K562 (cell line): Measurements from ENCODE around the gene ADPGK. TPM values are rescaled to one million over a fixed set of nuclear protein-coding genes. Genes with fewer than 3 reads are reported as not detected.

Experiments
- BDP1 ChIP-seq: IDR thresholded peaks from 3 replicates; pipeline ENCODE4 v1.6.1; 2011; ENCODE audit not compliant: insufficient read length, insufficient read depth
- ELK3 ChIP-seq: fragments of 450-650 bp; formaldehyde crosslinking; IDR thresholded peaks from 2 replicates; pipeline ENCODE4 v1.4.0; 2020; ENCODE audit warnings: mild to moderate bottlenecking
- GTF2E2 ChIP-seq: fragments of 200-800 bp; sonication (Bioruptor generic); IDR thresholded peaks from 2 replicates; pipeline ENCODE4 v1.6.1; 2016; ENCODE audit warnings: missing genetic modification characterization, missing compliant biosample characterization
- ILF3 ChIP-seq: fragments of 450-650 bp; IDR thresholded peaks from 2 replicates; pipeline ENCODE4 v1.6.1; 2018; ENCODE audit warnings: antibody characterized with exemption, mild to moderate bottlenecking, moderate library complexity, borderline replicate concordance
- JUN ChIP-seq, 2 experiments: sonication (generic) in 1 of 2; formaldehyde crosslinking in 1 of 2; IDR thresholded peaks; 2 replicates each; pipeline versions ENCODE4 v1.6.1 to v1.8.0; 2012 to 2022; ENCODE audit warnings: borderline replicate concordance in 2 of 2, mild to moderate bottlenecking in 2 of 2, improper control_type of control experiment in 1 of 2, low read depth in 1 of 2, low read length in 1 of 2, missing genetic modification reagents in 1 of 2
- RUNX1 ChIP-seq: sonication (generic); IDR thresholded peaks from 2 replicates; pipeline ENCODE4 v1.6.1; 2016; ENCODE audit warnings: antibody characterized with exemption, low read depth
- STAT5A ChIP-seq: IDR thresholded peaks from 2 replicates; pipeline ENCODE4 v1.6.1; 2012; ENCODE audit warnings: low read length, inconsistent platforms, borderline replicate concordance
- TRIM28 ChIP-seq: fragments of 450-650 bp; IDR thresholded peaks from 2 replicates; pipeline ENCODE4 v1.6.1; 2017
- ZBTB40 ChIP-seq, 2 experiments: fragments of 450-650 bp in 1 of 2; sonication (generic) in 1 of 2; formaldehyde crosslinking in 1 of 2; IDR thresholded peaks; 2 replicates each; pipeline versions ENCODE4 v1.7.1 to v1.9.0; 2016 to 2022; ENCODE audit warnings: inconsistent platforms in 1 of 2, mild to moderate bottlenecking in 1 of 2, missing genetic modification reagents in 1 of 2
- polyA plus RNA-seq, 8 experiments: library from polyadenylated mRNA; depleted of rRNA in 4 of 8; stranded (reverse) in 5 of 8; unstranded in 3 of 8; fragments of >200 nt; fragmentation: Nextera tagmentation in 2 of 8; fragmentation: Illumina TruSeq in 1 of 8; extraction: Ambion mirVana in 2 of 8; extraction: Trizol in 1 of 8; gene quantifications; 2 replicates each; pipeline versions ENCODE4 v1.2.1 to v1.2.3, GENCODE V29; 2011 to 2014; ENCODE audit warnings: inconsistent platforms in 1 of 8, missing spikeins in 1 of 8
- total RNA-seq, 7 experiments: library from RNA; depleted of rRNA in 6 of 7; stranded (reverse); fragments of >200 nt in 6 of 7; fragmentation: Illumina TruSeq in 2 of 7; extraction: Trizol in 2 of 7; gene quantifications; 2 replicates each; pipeline versions ENCODE4 v1.2.1 to v1.2.3, GENCODE V29; 2011 to 2021; ENCODE audit warnings: low replicate concordance in 1 of 7
- TF ChIP-seq, protein P1 (sequence below): sonication (generic); IDR thresholded peaks from 2 replicates; pipeline ENCODE4 v1.6.1; 2016
- TF ChIP-seq, protein P2 (sequence below), 3 experiments: IDR thresholded peaks in 2 of 3; conservative IDR thresholded peaks in 1 of 3; 2 replicates each; pipeline ENCODE4 v1.5.1; 2011 to 2012; ENCODE audit warnings: low read length in 3 of 3, mild to moderate bottlenecking in 3 of 3, control low read depth in 2 of 3, improper control_type of control experiment in 1 of 3, inconsistent platforms in 1 of 3, low read depth in 1 of 3, mixed read lengths in 1 of 3, moderate library complexity in 1 of 3; ENCODE audit not compliant: insufficient read depth in 2 of 3

ADPGK gene
- total and polyA plus RNA-seq, 9 of the 15 experiments (the other 6 are each of a cell fraction or from before 2014, with no cell fraction given), result 13.4 to 97.4 (median 48.5) TPM

DNA sequence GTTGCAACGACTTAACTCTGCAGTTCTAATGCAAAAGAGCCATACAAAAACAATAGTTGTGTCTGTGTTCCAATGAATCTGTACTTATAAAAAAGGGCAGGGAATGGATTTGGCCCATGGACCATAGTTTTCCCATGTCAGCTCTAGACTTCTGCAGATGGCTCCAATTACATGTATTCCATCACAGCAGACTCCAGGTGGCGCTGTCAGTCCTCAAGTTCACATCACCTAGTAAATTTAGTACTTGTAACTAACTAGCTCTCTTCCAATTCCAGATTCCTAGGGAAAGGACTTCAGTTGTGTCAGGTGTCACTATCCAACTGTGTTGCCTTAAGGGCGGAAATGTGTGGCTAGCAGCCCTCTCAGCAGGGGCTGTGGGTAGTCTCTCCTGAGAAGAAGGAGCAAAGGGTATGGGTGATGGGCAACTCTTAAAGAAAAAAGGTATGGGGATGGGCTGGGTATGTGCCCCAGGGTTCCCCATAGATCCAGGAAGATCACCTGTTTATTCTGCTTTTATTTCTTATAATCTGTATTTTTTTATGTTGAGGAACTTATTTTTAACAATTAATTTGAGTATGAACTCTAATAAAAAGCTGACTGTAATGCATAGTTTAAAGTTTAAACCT is 61.4 kb downstream of the ADPGK start (continued):
- TF ChIP-seq ILF3 (no peak), RUNX1 (no peak), GTF2E2 (no peak), STAT5A (no peak), ZBTB40 (IDR thresholded peaks at IDR 0.05) (no peak), ZBTB40 (CRISPR knock-in tag; IDR thresholded peaks at IDR 0.05) (no peak), ELK3 (CRISPR knock-in tag) (no peak), TRIM28 (no peak), JUN (IDR thresholded peaks at IDR 0.05; ENCODE audit: borderline replicate concordance, low read depth, low read length) (no peak), JUN (CRISPR knock-in tag; IDR thresholded peaks at IDR 0.05; ENCODE audit: borderline replicate concordance) (no peak), BDP1 (no peak)
- TF ChIP-seq, protein P1, sequence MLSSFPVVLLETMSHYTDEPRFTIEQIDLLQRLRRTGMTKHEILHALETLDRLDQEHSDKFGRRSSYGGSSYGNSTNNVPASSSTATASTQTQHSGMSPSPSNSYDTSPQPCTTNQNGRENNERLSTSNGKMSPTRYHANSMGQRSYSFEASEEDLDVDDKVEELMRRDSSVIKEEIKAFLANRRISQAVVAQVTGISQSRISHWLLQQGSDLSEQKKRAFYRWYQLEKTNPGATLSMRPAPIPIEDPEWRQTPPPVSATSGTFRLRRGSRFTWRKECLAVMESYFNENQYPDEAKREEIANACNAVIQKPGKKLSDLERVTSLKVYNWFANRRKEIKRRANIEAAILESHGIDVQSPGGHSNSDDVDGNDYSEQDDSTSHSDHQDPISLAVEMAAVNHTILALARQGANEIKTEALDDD, result peak; percentile 98
- TF ChIP-seq, protein P2, sequence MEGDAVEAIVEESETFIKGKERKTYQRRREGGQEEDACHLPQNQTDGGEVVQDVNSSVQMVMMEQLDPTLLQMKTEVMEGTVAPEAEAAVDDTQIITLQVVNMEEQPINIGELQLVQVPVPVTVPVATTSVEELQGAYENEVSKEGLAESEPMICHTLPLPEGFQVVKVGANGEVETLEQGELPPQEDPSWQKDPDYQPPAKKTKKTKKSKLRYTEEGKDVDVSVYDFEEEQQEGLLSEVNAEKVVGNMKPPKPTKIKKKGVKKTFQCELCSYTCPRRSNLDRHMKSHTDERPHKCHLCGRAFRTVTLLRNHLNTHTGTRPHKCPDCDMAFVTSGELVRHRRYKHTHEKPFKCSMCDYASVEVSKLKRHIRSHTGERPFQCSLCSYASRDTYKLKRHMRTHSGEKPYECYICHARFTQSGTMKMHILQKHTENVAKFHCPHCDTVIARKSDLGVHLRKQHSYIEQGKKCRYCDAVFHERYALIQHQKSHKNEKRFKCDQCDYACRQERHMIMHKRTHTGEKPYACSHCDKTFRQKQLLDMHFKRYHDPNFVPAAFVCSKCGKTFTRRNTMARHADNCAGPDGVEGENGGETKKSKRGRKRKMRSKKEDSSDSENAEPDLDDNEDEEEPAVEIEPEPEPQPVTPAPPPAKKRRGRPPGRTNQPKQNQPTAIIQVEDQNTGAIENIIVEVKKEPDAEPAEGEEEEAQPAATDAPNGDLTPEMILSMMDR (IDR thresholded peaks at IDR 0.05 in 2 of 3, conservative IDR thresholded peaks at IDR 0.05 in 1 of 3; ENCODE audit: insufficient read depth in 2 of 3, low read depth in 1 of 3, low read length in 3 of 3), result peak; percentile 64 to 83 (median 78)
